ENCODE data around the gene HCN2. TPM values are rescaled to one million over a fixed set of nuclear protein-coding genes. Genes with fewer than 3 reads are reported as not detected.

The HCN2 gene
- total and polyA plus RNA-seq, 12 donors, result 0.74 to 9.1 (median 3.6) TPM

- Histone ChIP-seq H3K4me3 (no peak overlapping the region), H3K36me3 (replicated peaks in 1 of 2) (no peaks in the 10 kb centered on the region), H3K4me1 (replicated peaks in 1 of 2) (peaks cover 0 to 10% of the 10 kb centered on the region in 2 donors), H3K27ac (no peak overlapping the region), H3K27me3 (peaks cover 11% of the 10 kb centered on the region), H3K9me3 (replicated peaks in 1 of 3) (no peaks in the 10 kb centered on the region)
- DNase-seq, result no peak
- intact Hi-C loops (cut with DNase I), result loop anchor here in 1 of 2 donors (10.0 kb wide), 1 partner anchor 140 kb away; no protein-coding TSS in a partner anchor
- WGBS, 4 donors, result 80 to 83% (median 81%) methylated on average over 9 to 24 of the region's 24 CpGs
- TF ChIP-seq CTCF (IDR thresholded peaks at IDR 0.05) (no peak), POLR2A (IDR thresholded peaks at IDR 0.05) (no peak)
These were observed 4.7 kb downstream of the HCN2 start for GRCh38 chr19:594265-594870.

GRCh38 chr19:595326-596262 lies 5.9 kb downstream of the HCN2 start:
- intact Hi-C loops (cut with DNase I), result loop anchor here in 1 of 2 donors (10.0 kb wide), 1 partner anchor 139 kb away; no protein-coding TSS in a partner anchor
- H3K27me3 ChIP-seq, result peaks cover 8% of the 10 kb centered on the region
- no peak for TF ChIP-seq POLR2A (IDR thresholded peaks at IDR 0.05)
- no peak for TF ChIP-seq CTCF (IDR thresholded peaks at IDR 0.05)

GRCh38 chr19:596263-596655 lies 6.6 kb downstream of the HCN2 start:
- Histone ChIP-seq H3K27me3 (peaks cover 1% of the 10 kb centered on the region), H3K9me3 (replicated peaks in 1 of 3) (no peaks in the 10 kb centered on the region), H3K27ac (no peak overlapping the region), H3K4me3 (no peak overlapping the region), H3K4me1 (replicated peaks in 1 of 2) (no peaks in the 10 kb centered on the region), H3K36me3 (replicated peaks in 1 of 2) (no peaks in the 10 kb centered on the region)
- 85 to 95% (median 89%) methylated on average over 14 to 16 of the region's 16 CpGs for WGBS, 4 donors
- DNase-seq, result no peak
- no peak for TF ChIP-seq CTCF (IDR thresholded peaks at IDR 0.05)
- intact Hi-C loops (cut with DNase I), result loop anchor here in 1 of 2 donors (10.0 kb wide), 1 partner anchor 139 kb away; no protein-coding TSS in a partner anchor

More at GRCh38 chr19:595326-596262, 5.9 kb downstream of the HCN2 start:
- WGBS, 4 donors, result 83 to 86% (median 85%) methylated on average over 27 to 42 of the region's 42 CpGs
- no peak for DNase-seq
- no peak overlapping the region for H3K27ac ChIP-seq
- no peaks in the 10 kb centered on the region for H3K9me3 ChIP-seq (replicated peaks in 1 of 3)
- no peaks in the 10 kb centered on the region for H3K36me3 ChIP-seq (replicated peaks in 1 of 2)
- peaks cover 0 to 6% of the 10 kb centered on the region in 2 donors for H3K4me1 ChIP-seq (replicated peaks in 1 of 2)
- H3K4me3 ChIP-seq, result no peak overlapping the region
